ENCODE measurements around the gene COPS9.

Gene COPS9

DNA sequence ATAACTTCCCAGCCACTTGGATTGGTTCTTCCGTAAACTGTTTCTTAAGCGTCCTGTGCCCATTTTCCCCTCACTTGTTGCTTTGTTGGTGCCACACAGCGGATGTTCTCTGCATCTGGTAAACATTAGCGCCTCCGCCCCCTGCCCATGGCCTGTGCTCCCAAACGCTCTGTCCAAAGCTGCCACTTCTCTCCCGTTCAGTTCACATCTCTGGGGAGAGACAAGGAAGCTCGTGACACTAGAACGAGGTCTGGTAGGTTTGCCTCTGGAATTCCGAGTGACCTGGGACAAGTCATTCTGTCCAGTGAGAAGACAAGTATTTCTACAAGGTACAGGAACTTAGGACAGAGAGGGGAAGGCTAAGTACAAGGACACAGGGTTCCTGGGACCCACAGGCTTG lies 9.4 kb downstream of the COPS9 start:
- TF ChIP-seq, protein P1, sequence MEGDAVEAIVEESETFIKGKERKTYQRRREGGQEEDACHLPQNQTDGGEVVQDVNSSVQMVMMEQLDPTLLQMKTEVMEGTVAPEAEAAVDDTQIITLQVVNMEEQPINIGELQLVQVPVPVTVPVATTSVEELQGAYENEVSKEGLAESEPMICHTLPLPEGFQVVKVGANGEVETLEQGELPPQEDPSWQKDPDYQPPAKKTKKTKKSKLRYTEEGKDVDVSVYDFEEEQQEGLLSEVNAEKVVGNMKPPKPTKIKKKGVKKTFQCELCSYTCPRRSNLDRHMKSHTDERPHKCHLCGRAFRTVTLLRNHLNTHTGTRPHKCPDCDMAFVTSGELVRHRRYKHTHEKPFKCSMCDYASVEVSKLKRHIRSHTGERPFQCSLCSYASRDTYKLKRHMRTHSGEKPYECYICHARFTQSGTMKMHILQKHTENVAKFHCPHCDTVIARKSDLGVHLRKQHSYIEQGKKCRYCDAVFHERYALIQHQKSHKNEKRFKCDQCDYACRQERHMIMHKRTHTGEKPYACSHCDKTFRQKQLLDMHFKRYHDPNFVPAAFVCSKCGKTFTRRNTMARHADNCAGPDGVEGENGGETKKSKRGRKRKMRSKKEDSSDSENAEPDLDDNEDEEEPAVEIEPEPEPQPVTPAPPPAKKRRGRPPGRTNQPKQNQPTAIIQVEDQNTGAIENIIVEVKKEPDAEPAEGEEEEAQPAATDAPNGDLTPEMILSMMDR (conservative IDR thresholded peaks at IDR 0.05; ENCODE audit: low read depth, low read length) = no peak
- H3K4me2 ChIP-seq = no peak overlapping the region
- H2AFZ ChIP-seq (ENCODE audit: low read depth) = no peak overlapping the region
- H3K4me3 ChIP-seq (IDR thresholded peaks at IDR 0.05; ENCODE audit: insufficient read depth, low read depth, low read length) = no peak overlapping the region
- H4K20me1 ChIP-seq (ENCODE audit: insufficient read depth) = no peaks in the 10 kb centered on the region
- no peaks in the 10 kb centered on the region for H3K27me3 ChIP-seq (ENCODE audit: insufficient read depth, low read depth)
- no peak overlapping the region for H3K27ac ChIP-seq
- no peaks in the 10 kb centered on the region for H3K4me1 ChIP-seq (ENCODE audit: low read depth, poor library complexity, severe bottlenecking)
- H3K36me3 ChIP-seq (ENCODE audit: insufficient read depth) = no peaks in the 10 kb centered on the region
- H3K9ac ChIP-seq = no peak overlapping the region
- H3K79me2 ChIP-seq (ENCODE audit: insufficient read depth, low read depth) = no peaks in the 10 kb centered on the region

DNA sequence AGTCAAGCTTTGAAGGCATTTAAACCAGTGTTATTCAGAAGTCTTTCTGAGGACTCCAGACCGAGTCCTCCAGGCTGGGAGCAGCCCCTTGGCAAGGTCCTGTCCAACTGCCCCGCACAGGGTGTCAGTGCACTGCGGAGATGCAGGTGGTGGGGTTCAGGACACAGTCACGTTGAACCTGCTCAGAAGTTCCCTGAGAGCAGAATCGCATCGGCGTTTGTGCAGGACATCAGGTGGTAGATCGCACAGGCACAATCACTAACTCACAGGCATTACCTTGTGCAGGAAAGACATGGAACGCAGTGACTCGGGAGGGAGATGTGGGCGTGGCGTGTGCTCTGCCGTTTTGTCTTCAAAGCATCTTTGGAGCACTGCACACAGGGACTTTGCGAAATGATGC lies 10.4 kb downstream of the COPS9 start:
- Histone ChIP-seq H3K4me3 (IDR thresholded peaks at IDR 0.05; ENCODE audit: insufficient read depth, low read depth, low read length) (no peak overlapping the region), H4K20me1 (ENCODE audit: insufficient read depth) (no peaks in the 10 kb centered on the region), H3K4me2 (no peak overlapping the region), H2AFZ (ENCODE audit: low read depth) (no peak overlapping the region), H3K27ac (no peak overlapping the region), H3K36me3 (ENCODE audit: insufficient read depth) (no peaks in the 10 kb centered on the region), H3K9ac (no peak overlapping the region), H3K79me2 (ENCODE audit: insufficient read depth, low read depth) (no peaks in the 10 kb centered on the region), H3K4me1 (ENCODE audit: low read depth, poor library complexity, severe bottlenecking) (no peaks in the 10 kb centered on the region), H3K27me3 (ENCODE audit: insufficient read depth, low read depth) (no peaks in the 10 kb centered on the region)
- TF ChIP-seq, protein P1 (conservative IDR thresholded peaks at IDR 0.05; ENCODE audit: low read depth, low read length) = no peak

DNA sequence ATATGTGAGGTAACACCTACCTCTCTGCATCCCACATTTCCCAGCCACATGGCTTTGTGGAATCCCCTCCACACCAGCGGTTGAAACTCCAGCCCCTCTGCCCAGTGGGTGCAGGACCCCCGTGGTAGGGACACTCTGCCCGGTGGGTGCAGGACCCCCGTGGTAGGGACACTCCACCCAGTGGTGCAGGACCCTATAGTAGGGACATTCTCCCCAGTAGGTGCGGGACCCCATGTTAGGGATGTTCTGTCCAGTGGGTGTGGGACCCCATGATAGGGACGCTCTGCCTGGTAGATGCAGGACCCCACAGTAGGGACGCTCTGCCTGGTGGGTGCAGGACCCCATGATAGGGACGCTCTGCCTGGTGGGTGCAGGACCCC lies 11.5 kb downstream of the COPS9 start:
- H3K27ac ChIP-seq = no peak overlapping the region
- H3K4me2 ChIP-seq = no peak overlapping the region
- no peak overlapping the region for H2AFZ ChIP-seq (ENCODE audit: low read depth)
- H3K4me1 ChIP-seq (ENCODE audit: low read depth, poor library complexity, severe bottlenecking) = no peaks in the 10 kb centered on the region
- H3K9ac ChIP-seq = no peak overlapping the region
- no peaks in the 10 kb centered on the region for H3K27me3 ChIP-seq (ENCODE audit: insufficient read depth, low read depth)
- no peak overlapping the region for H3K4me3 ChIP-seq (IDR thresholded peaks at IDR 0.05; ENCODE audit: insufficient read depth, low read depth, low read length)
- no peaks in the 10 kb centered on the region for H3K36me3 ChIP-seq (ENCODE audit: insufficient read depth)
- TF ChIP-seq, protein P1 (conservative IDR thresholded peaks at IDR 0.05; ENCODE audit: low read depth, low read length) = no peak
- H4K20me1 ChIP-seq (ENCODE audit: insufficient read depth) = no peaks in the 10 kb centered on the region
- no peaks in the 10 kb centered on the region for H3K79me2 ChIP-seq (ENCODE audit: insufficient read depth, low read depth)

DNA sequence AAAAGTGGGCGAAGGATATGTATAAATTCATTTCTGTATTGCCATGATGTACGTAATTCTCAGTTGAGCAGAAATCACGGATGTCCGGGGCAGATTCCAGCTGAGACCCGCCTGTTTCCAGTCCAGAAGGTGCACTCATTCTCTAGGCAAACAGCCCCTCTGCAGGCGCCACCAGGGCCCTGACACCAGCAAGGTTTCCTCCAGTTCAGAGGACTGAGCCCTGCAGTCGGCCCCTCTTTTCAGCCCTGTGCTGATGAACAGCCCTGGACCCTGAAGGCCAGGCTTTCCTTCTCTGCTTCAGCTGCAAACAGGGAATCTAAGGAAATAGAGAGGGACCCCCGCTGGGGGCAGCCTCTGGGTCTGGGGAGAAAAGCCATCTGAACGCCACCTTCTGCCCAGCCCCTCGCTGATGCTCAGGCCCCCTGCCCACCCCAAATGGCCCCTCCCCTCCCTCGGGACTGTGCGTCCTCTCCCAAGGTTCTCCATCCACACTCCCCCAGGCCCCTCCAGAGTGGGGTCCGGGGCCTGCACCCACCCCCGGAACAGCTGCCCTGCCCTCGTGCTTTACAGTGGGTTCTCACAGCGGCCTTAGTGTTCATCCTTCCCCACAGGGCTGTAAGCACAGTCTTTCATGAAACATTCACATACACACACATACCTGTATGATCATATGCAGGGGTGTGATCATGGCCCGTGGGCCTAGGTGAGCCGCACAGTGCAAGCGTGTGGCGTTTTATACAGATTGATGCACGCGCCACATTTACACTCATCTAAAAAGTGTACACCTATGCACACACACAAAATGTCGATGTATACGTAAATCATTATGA lies 12.1 kb downstream of the COPS9 start:
- no peak overlapping the region for H3K4me3 ChIP-seq (IDR thresholded peaks at IDR 0.05; ENCODE audit: insufficient read depth, low read depth, low read length)
- no peak overlapping the region for H3K4me2 ChIP-seq
- TF ChIP-seq, protein P1 (conservative IDR thresholded peaks at IDR 0.05; ENCODE audit: low read depth, low read length) = no peak
- H2AFZ ChIP-seq (ENCODE audit: low read depth) = no peak overlapping the region
- no peaks in the 10 kb centered on the region for H4K20me1 ChIP-seq (ENCODE audit: insufficient read depth)
- no peaks in the 10 kb centered on the region for H3K4me1 ChIP-seq (ENCODE audit: low read depth, poor library complexity, severe bottlenecking)
- H3K27ac ChIP-seq = no peak overlapping the region
- no peaks in the 10 kb centered on the region for H3K79me2 ChIP-seq (ENCODE audit: insufficient read depth, low read depth)
- no peaks in the 10 kb centered on the region for H3K36me3 ChIP-seq (ENCODE audit: insufficient read depth)
- no peaks in the 10 kb centered on the region for H3K27me3 ChIP-seq (ENCODE audit: insufficient read depth, low read depth)
- no peak overlapping the region for H3K9ac ChIP-seq

All from KMS-11 (cell line).